ENCODE measurements around the gene AADACL4. TPM values are rescaled to one million over a fixed set of nuclear protein-coding genes. Genes with fewer than 3 reads are reported as not detected.

AADACL4 gene
- total RNA-seq, 4 donors from 2014 or later: not detected

DNA sequence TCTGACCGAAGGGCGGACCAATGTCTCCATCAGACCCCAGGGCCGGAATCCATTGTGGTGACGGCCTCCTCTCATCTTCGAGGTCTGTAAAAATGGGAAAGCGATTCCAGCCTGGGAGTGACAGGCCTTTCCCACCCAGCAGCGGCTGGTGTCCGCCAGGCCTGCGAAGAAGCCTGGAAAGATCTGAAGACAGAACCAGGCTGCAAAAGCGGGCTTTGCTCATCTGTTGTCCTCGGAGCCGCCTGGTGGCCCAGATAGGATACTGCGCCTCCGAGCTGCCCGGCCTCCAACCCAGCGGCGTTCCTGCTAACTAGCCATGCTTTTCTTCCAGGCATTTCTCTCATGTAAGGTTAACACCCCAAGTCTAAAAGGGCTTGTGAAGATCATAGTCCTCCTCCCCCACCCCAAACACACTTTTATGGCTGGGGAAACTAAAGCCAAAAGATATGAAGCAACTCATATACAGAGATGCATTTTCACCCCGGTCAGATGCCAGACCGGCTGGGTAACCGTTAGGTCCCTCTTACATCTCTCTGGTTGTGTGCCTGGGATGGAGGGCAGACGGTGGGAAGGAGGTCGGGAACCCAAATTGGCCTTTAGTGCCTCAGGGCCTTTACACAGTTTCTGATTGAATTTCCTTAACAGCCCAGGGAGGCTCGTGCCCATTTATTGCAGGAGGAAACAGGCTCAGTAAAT lies 23.9 kb upstream of the AADACL4 start:
- no peaks in the 10 kb centered on the region for H3K27me3 ChIP-seq
- H3K36me3 ChIP-seq: no peaks in the 10 kb centered on the region
- TF ChIP-seq, protein P1, sequence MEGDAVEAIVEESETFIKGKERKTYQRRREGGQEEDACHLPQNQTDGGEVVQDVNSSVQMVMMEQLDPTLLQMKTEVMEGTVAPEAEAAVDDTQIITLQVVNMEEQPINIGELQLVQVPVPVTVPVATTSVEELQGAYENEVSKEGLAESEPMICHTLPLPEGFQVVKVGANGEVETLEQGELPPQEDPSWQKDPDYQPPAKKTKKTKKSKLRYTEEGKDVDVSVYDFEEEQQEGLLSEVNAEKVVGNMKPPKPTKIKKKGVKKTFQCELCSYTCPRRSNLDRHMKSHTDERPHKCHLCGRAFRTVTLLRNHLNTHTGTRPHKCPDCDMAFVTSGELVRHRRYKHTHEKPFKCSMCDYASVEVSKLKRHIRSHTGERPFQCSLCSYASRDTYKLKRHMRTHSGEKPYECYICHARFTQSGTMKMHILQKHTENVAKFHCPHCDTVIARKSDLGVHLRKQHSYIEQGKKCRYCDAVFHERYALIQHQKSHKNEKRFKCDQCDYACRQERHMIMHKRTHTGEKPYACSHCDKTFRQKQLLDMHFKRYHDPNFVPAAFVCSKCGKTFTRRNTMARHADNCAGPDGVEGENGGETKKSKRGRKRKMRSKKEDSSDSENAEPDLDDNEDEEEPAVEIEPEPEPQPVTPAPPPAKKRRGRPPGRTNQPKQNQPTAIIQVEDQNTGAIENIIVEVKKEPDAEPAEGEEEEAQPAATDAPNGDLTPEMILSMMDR (IDR thresholded peaks at IDR 0.05): peak; percentile 85 to 99 (median 96)
- TF ChIP-seq POLR2A (IDR thresholded peaks at IDR 0.05): peak in 1 of 2 donors; percentile 17
- H3K4me3 ChIP-seq: peak overlapping the region; percentile 53 to 92 (median 70)
- H3K27ac ChIP-seq: peak overlapping the region; percentile 81 to 96 (median 92)
- peak; percentile 79 to 94 (median 89) for DNase-seq
- no peaks in the 10 kb centered on the region for H3K9me3 ChIP-seq
- peaks cover 0 to 24% (median 11%) of the 10 kb centered on the region in 4 donors for H3K4me1 ChIP-seq

GRCh38 chr1:12620488-12620865 lies 23.4 kb upstream of the AADACL4 start:
- H3K4me3 ChIP-seq: no peak overlapping the region
- no peak for DNase-seq
- no peaks in the 10 kb centered on the region for H3K36me3 ChIP-seq
- TF ChIP-seq, protein P1 (IDR thresholded peaks at IDR 0.05): no peak
- TF ChIP-seq POLR2A (IDR thresholded peaks at IDR 0.05): no peak
- H3K27me3 ChIP-seq: no peaks in the 10 kb centered on the region
- H3K27ac ChIP-seq: peak overlapping the region in 1 of 4 donors; percentile 94
- H3K4me1 ChIP-seq: peaks cover 0 to 22% (median 10%) of the 10 kb centered on the region in 4 donors
- no peaks in the 10 kb centered on the region for H3K9me3 ChIP-seq

GRCh38 chr1:12620931-12621330 lies 23.0 kb upstream of the AADACL4 start:
- Histone ChIP-seq H3K27ac (peak overlapping the region in 1 of 4 donors; percentile 6), H3K4me1 (peaks cover 0 to 22% (median 10%) of the 10 kb centered on the region in 4 donors), H3K36me3 (no peaks in the 10 kb centered on the region), H3K27me3 (no peaks in the 10 kb centered on the region), H3K4me3 (no peak overlapping the region), H3K9me3 (no peaks in the 10 kb centered on the region)
- TF ChIP-seq POLR2A (IDR thresholded peaks at IDR 0.05): no peak
- TF ChIP-seq, protein P1 (IDR thresholded peaks at IDR 0.05): no peak
- no peak for DNase-seq

DNA sequence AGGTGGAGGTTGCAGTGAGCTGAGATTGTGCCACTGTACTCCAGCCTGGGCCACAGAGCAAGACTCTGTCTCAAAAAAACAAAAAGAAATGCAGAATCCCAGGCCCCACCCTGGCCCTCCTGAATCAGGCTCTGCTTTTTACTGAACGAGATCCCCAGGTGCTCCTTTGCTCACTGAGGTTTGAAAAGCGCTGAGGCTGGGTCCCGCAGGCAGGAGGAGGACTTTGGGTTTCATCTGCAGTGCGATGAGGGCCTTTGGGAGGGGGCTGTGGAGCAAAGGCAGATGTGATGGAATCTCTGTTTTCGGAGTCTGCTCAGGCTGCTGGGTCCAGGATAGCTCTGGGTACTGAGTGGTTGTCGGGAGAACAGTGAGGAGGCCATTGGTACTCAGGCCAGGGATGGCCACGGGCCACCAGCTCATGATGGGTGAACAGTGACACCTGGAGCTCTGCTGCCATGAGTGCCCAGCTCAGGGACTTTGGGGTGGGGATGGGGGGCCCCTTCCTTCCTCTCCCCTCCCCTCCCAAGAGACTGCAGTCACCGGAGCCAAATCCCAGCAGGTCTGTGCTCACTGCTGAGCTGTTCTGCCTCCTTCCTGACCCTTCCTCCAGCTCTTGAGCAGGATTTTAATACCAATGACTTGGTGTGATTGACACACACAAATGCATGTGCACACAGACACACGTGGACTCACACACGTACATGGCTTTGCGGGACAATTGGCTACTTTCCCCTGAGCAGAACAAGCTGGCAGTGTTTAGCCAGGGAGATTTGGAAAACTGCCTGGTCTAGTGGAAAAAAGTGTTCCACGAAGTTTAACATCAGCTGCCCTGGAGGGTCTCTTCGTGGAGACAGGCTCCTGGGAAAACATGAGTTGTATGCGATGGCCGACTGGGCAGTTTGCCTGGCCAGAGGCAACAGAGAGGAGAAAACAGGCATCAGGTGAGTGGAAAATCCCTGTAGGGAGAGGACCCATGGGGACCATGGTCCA lies 22.2 kb upstream of the AADACL4 start:
- Histone ChIP-seq H3K27ac (peak overlapping the region in 2 of 4 donors; percentile 3 to 14), H3K9me3 (no peaks in the 10 kb centered on the region), H3K27me3 (no peaks in the 10 kb centered on the region), H3K36me3 (no peaks in the 10 kb centered on the region), H3K4me1 (peaks cover 0 to 21% (median 10%) of the 10 kb centered on the region in 4 donors), H3K4me3 (no peak overlapping the region)
- no peak for TF ChIP-seq POLR2A (IDR thresholded peaks at IDR 0.05)
- TF ChIP-seq, protein P1 (IDR thresholded peaks at IDR 0.05): no peak
- peak in 1 of 3 donors; percentile 39 for DNase-seq

GRCh38 chr1:12622506-12622905 lies 21.4 kb upstream of the AADACL4 start:
- Histone ChIP-seq H3K4me1 (peaks cover 0 to 20% (median 8%) of the 10 kb centered on the region in 4 donors), H3K27me3 (no peaks in the 10 kb centered on the region), H3K9me3 (no peaks in the 10 kb centered on the region), H3K36me3 (no peaks in the 10 kb centered on the region), H3K4me3 (no peak overlapping the region), H3K27ac (peak overlapping the region in 1 of 4 donors; percentile 14)
- DNase-seq: peak in 1 of 3 donors; percentile 48
- TF ChIP-seq POLR2A (IDR thresholded peaks at IDR 0.05): no peak
- TF ChIP-seq, protein P1 (IDR thresholded peaks at IDR 0.05): no peak
